Activated CD8-positive, alpha-beta memory T cell treated with anti-CD3 and anti-CD28 coated beads, Interleukin-2, amount 50 U/mL, for 24 hours (primary cell): Measurements from ENCODE around the gene RFTN1.
"Not testable (repeated sequence)": the region's sequence is repeated elsewhere in the genome, so short reads cannot be mapped to it uniquely, and the experiment has no call there.

Experiments used
- DNase-seq: peaks from one replicate; pipeline ENCODE4 v3.0.0-alpha.2; 2020; ENCODE audit errors: extremely low read depth

RFTN1 gene

DNA sequence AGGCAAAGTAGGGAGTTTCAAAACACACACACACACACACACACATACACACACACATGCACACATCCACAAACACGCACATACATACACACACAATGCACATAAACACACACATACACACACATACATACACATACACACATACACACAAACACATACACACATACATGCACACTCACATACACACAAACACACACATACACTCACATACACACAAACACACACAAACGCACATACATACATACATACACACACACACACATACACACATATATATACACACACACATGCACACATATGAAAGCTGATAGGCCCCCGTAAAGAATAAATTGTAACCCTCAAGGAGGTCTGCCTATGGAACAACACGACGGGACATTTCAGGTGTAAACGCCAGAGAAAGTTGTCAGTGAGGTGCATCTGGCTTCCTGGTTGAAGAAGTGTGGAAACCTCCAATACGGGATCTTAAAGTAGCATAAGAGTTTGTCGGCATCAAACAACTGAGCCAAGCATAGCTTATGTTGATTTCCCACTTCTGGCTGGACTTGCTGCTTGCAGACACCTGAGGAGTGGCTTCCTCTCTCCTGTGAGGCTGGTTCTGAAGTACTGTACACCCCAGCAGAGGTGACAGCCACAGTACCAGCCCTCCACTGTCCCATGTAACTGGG, 5.8 kb downstream of the RFTN1 start:
- no peak for DNase-seq

- no peak for DNase-seq
These were observed 6.5 kb downstream of the RFTN1 start for GRCh38 chr3:16506884-16507577.

GRCh38 chr3:16506451-16506850, 7.0 kb downstream of the RFTN1 start:
- no peak for DNase-seq

DNA sequence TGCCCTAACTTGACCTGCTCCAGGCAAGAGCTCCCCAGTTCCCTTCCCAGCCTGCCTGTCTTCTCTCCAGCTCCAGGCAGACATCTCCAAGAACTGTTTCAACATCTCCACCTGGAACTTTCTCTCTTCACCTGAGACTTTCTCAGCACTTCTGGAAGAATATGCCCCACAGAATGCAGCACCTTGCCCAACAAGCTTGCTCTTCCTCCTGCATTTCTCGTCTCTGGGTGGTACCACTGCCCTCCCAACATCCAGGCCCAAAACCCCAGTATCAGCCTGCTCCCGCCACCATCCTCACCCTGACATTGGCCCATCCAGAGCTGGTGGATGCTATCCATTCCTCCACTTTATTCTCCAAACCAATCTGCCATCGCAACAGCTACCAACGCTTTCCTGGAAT, 8.8 kb downstream of the RFTN1 start:
- no peak for DNase-seq

GRCh38 chr3:16504242-16504641, 9.3 kb downstream of the RFTN1 start:
- DNase-seq: no peak

DNA sequence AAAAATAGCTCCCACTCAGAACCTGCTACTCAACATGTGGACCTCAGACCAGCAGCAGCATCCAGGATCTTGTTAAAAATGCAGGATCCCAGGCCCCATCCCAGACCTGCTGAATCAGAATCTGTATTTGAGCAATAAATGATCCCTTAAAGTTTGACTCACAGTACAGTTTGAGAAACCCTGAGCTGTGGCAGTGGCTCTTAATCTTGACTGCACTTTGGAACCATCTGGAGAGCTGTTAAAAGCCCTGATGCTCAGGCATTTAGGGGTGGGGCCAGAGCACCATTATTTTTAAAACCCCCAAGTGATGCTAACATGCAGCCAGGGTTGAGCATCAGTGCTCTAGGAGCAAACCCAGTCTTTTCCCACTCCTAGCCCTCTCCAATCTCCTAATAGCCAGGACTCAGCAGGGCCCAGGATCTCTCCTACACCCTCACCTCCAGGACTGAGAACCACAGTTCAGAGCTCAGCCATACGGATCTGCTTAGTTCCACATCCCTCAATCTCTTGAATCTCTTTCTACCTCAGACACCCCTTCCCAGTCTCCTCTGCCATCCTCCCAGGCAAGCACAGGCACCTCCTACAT, 10.2 kb downstream of the RFTN1 start:
- DNase-seq: no peak

GRCh38 chr3:16502347-16502908, 11.1 kb downstream of the RFTN1 start:
- no peak for DNase-seq

- DNase-seq: no peak
These were observed 12.1 kb downstream of the RFTN1 start for GRCh38 chr3:16501376-16501775.

GRCh38 chr3:16500911-16501310, 12.6 kb downstream of the RFTN1 start:
- no peak for DNase-seq

GRCh38 chr3:16500093-16500492, 13.4 kb downstream of the RFTN1 start:
- DNase-seq: no peak

DNA sequence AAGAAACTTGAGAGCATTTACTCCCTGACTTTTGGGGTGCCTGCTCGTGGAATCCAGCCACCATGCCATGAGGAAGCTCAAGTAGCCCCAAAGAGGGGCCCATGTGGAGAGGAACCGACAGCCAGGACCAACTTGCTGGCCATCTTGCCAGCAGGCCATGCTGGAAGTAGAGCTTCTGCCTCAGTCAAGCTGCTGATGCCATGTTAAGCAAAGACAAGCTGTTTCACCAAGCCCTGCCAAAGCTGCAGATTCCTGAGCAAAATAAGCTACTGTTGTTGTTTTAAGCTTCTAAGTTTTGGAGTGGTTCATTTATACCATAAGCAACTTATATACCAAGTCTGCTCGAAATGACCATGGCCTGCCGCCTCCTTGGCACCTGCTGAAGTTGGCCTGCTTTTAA, 14.1 kb downstream of the RFTN1 start:
- DNase-seq: no peak

GRCh38 chr3:16498130-16498890, 15.2 kb downstream of the RFTN1 start:
- no peak for DNase-seq

DNA sequence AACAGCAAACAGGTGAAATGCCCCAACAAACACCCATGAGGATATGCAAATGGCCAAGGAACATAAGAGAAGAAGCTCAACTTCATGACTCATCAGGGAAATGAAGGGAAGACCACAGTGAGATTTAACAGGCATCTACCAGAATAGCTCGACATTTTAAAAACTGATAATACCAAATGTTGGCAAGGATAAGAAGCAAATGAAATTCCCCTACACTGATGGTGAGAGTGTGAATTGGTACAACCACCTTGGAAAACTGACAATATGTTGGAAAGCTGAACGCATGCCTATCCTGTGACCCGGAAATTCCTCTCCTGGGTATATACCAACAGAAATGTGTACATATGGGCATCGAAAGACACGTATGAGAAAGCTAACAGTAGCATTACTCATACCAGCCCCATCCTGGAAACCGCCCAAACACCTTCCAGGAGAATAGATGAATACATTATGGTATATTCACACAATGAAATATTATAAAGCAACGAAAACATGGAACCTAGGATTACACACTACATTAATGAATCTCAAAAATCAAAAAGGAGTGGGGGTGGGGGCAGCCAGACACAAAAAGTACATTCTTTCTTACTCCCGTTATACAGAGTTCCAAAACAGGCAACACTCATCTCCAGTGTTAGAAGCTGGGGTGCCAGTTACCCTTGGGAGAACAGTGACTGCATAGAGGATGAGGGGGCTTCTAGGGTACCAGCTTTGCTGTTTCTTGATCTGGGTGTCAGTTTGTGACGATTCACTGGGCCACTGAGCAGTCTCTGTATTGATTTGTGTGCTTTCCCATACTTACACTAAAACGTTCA, 16.9 kb downstream of the RFTN1 start:
- no peak for DNase-seq

DNA sequence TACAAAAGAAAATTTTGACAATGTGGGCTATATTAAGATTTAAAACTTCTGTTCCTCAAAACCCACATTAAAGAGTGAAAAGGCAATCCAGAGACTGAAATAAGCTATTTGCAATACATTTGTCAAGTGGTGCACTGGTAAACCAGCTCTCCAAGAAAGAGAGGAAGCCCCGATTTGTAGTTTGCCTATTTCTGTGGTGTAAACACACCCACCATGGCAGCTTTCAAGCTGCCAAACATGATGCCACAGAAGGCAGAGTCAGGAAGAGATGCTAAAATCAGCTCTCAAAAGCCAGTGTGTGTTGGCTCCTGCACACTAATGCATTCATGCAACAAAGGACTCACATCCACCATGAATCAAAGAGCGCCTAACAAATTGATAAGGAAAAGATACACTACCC, 17.5 kb downstream of the RFTN1 start:
- DNase-seq: no peak

GRCh38 chr3:16494814-16495431, 18.6 kb downstream of the RFTN1 start:
- DNase-seq: no peak

DNA sequence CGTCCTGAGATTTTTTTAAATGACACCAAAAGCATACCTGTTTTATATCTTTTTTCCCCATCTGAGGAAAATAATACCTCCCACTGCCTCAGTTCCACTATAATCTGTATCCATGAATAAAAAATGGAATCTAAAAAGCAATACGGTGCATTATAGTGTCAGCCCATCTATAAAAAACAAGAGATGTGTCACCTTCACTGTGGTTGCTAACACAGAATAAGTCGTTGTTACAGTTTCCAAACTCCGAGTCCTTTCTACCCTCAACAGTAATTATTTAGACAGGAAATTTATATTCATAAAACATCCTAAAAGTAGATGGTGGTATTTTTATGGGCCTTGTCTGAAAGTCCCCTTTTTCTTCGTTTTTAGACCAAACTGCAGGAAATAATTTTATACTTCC, 19.4 kb downstream of the RFTN1 start:
- DNase-seq: no peak

GRCh38 chr3:16490062-16490619, 23.4 kb downstream of the RFTN1 start:
- no peak for DNase-seq

DNA sequence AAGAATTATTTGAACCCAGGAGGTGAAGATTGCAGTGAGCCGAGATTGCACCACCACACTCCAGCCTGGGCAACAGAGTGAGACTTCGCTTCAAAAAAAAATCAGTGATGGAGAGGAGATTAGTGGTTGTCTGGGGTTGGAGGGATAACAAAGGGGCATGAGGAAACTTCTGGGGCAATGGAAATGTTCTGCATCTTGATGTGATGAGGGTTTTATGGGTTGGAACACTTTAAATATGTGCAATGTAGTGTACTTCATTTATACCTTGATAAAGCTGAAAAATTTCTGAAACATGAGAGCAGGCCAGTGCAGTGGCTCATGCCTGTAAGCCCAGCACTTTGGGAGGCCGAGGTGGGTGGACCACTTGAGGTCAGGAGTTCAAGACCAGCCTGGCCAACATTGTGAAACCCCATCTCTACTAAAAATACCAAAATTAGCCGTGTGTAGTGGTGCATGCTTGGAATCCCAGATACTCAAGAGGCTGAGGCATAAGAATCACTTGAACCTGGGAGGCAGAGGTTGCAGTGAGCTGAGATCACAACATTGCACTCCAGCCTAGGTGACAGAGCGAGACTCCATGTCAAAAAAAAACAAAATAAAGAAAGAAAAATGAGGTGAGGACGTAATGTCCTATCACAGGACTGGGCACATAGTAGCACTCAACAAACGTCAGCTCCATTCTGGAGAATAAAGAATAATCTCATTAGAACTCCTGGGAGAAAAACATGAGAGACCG, 24.0 kb downstream of the RFTN1 start:
- not testable (repeated sequence) for DNase-seq

GRCh38 chr3:16488637-16489036, 24.9 kb downstream of the RFTN1 start:
- DNase-seq: no peak
